PC-3 (cell line): Measurements from ENCODE around the gene SLC35F1.

Experiments used
- CTCF ChIP-seq: fragments of 300-600 bp; sonication (generic); conservative IDR thresholded peaks from 2 replicates; pipeline ENCODE4 v1.5.1; 2017; ENCODE audit warnings: antibody characterized with exemption, low read depth, mild to moderate bottlenecking, low read length
- EZH2 ChIP-seq: fragments of 300-600 bp; sonication (generic); IDR thresholded peaks from one replicate; pipeline ENCODE4 v1.6.1; 2017; ENCODE audit warnings: antibody characterized with exemption, mild to moderate bottlenecking, low read length; ENCODE audit not compliant: unreplicated experiment

- no peak for TF ChIP-seq CTCF
- no peak for TF ChIP-seq EZH2
These were observed 413.0 kb downstream of the SLC35F1 start for GRCh38 chr6:118319894-118320649.
